ENCODE results near the gene TRMT61B. TPM values are rescaled to one million over a fixed set of nuclear protein-coding genes. Genes with fewer than 3 reads are reported as not detected.
A peak's percentile ranks its signal among the peaks of the same experiment; 100 is the strongest.

Gene TRMT61B
- total and polyA plus RNA-seq, 2 of the 13 experiments (the other 11 are each of a cell fraction or from before 2014, with no cell fraction given) = 19.7 to 23.5 TPM

- in situ Hi-C loops (cut with HindIII; ENCODE audit: extremely low pct_ligation_motif_present, low pct_unique_long_range_greater_than_20kb) (no loop called here), intact Hi-C loops (cut with micrococcal nuclease; ENCODE audit: unreplicated experiment) (no loop called here)
- Histone ChIP-seq H3K9ac (ENCODE audit: insufficient read depth, low read depth, low read length) (no peak overlapping the region), H3K27me3 (ENCODE audit: control insufficient read depth in 1 of 2, insufficient read depth in 2 of 2, low read length in 2 of 2) (no peaks in the 10 kb centered on the region), H3K9me3 (ENCODE audit: low read length) (no peaks in the 10 kb centered on the region), H3K27ac (ENCODE audit: extremely low read length, insufficient read depth, low read length) (no peak overlapping the region), H3K36me3 (replicated peaks in 1 of 2; ENCODE audit: control insufficient read depth in 1 of 2, insufficient read depth in 2 of 2, low read length in 2 of 2) (no peaks in the 10 kb centered on the region), H4K20me1 (ENCODE audit: insufficient read depth, low read length) (no peaks in the 10 kb centered on the region), H3K79me2 (ENCODE audit: insufficient read depth, low read length) (no peaks in the 10 kb centered on the region), H2AFZ (ENCODE audit: low read length) (no peak overlapping the region), H3K4me3 (replicated peaks in 1 of 3; ENCODE audit: insufficient read depth in 1 of 3, low read depth in 2 of 3, low read length in 3 of 3) (no peak overlapping the region), H3K4me2 (ENCODE audit: low read depth, low read length) (no peak overlapping the region), H3K4me1 (ENCODE audit: insufficient read depth, low read length) (no peaks in the 10 kb centered on the region; the same call in 1 of the 2 replicates)
- POLR2A ChIA-PET = no interaction called here
- CTCF ChIA-PET (ENCODE audit: low intra/inter-chr PET ratio, low total read pairs) = no interaction called here
- TF ChIP-seq ZNF572 (CRISPR knock-in tag; IDR thresholded peaks at IDR 0.05) = no peak
- TF ChIP-seq ZNF251 (CRISPR knock-in tag; IDR thresholded peaks at IDR 0.05) = no peak
- TF ChIP-seq SMAD9 (CRISPR knock-in tag; IDR thresholded peaks at IDR 0.05) = no peak
- no peak for TF ChIP-seq SMAD1 (CRISPR knock-in tag; IDR thresholded peaks at IDR 0.05; ENCODE audit: borderline replicate concordance, low read depth)
- no TSS peak for BruUV-seq (replicated peaks)
- no peak for DNase-seq (ENCODE audit: low spot score)
- no peak for FAIRE-seq
- ATAC-seq = no peak
- WGBS (ENCODE audit: low lambda C conversion rate) = 82% methylated on average over 3 of the region's 3 CpGs
Measured at GRCh38 chr2:28818053-28818452, 52.1 kb downstream of the TRMT61B start.

- no peaks in the 10 kb centered on the region for H3K79me2 ChIP-seq (ENCODE audit: insufficient read depth, low read length)
- H4K20me1 ChIP-seq (ENCODE audit: insufficient read depth, low read length) = no peaks in the 10 kb centered on the region
- WGBS (ENCODE audit: low lambda C conversion rate) = 97% methylated on average over 94 of the region's 97 CpGs
- FAIRE-seq (no peak), ATAC-seq (peak; percentile 29), DNase-seq (ENCODE audit: low spot score) (no peak)
- H3K4me2 ChIP-seq (ENCODE audit: low read depth, low read length) = no peak within 1 kb of the TSS
- intact Hi-C loops (cut with micrococcal nuclease; ENCODE audit: unreplicated experiment) (no loop called here), in situ Hi-C loops (cut with HindIII; ENCODE audit: extremely low pct_ligation_motif_present, low pct_unique_long_range_greater_than_20kb) (no loop called here)
- CTCF ChIA-PET (ENCODE audit: low intra/inter-chr PET ratio, low total read pairs) = no interaction called here
- H3K9ac ChIP-seq (ENCODE audit: insufficient read depth, low read depth, low read length) = no peak within 1 kb of the TSS
- H3K4me3 ChIP-seq (replicated peaks in 1 of 3; ENCODE audit: insufficient read depth in 1 of 3, low read depth in 2 of 3, low read length in 3 of 3) = no peak within 1 kb of the TSS
- POLR2A ChIA-PET = no interaction called here
- BruUV-seq (replicated peaks) = no TSS peak
- no peaks in the 10 kb centered on the region for H3K27me3 ChIP-seq (ENCODE audit: control insufficient read depth in 1 of 2, insufficient read depth in 2 of 2, low read length in 2 of 2)
- no peak for TF ChIP-seq U2AF1 (optimal IDR thresholded peaks at IDR 0.05; ENCODE audit: low read depth, low read length)
- TF ChIP-seq PATZ1 (CRISPR knock-in tag; IDR thresholded peaks at IDR 0.05) = no peak
- peak; percentile 68 for TF ChIP-seq RBM22 (optimal IDR thresholded peaks at IDR 0.05; ENCODE audit: low read length)
- TF ChIP-seq DNMT1 (CRISPR knock-in tag; IDR thresholded peaks at IDR 0.05) = peak; percentile 60; the same call in 1 of the 2 replicates
- peak; percentile 92 for TF ChIP-seq AGO2 (optimal IDR thresholded peaks at IDR 0.05; ENCODE audit: low read depth, low read length)
- TF ChIP-seq POLR2G (IDR thresholded peaks at IDR 0.05; ENCODE audit: low read depth, low read length) = peak; percentile 32; the same call in 1 of the 2 replicates
- H2AFZ ChIP-seq (ENCODE audit: low read length) = no peak within 1 kb of the TSS
- H3K27ac ChIP-seq (ENCODE audit: extremely low read length, insufficient read depth, low read length) = no peak within 1 kb of the TSS
- no peaks in the 10 kb centered on the region for H3K9me3 ChIP-seq (ENCODE audit: low read length)
- no peaks in the 10 kb centered on the region for H3K4me1 ChIP-seq (ENCODE audit: insufficient read depth, low read length)
- H3K36me3 ChIP-seq (replicated peaks in 1 of 2; ENCODE audit: control insufficient read depth in 1 of 2, insufficient read depth in 2 of 2, low read length in 2 of 2) = peaks cover 0 to under 1% of the 10 kb centered on the region in 2 experiments; a peak in 1 of 5 replicates
Measured at GRCh38 chr2:28810384-28811285, 59.5 kb downstream of the TRMT61B start, which contains the start of gene SPDYA. SPDYA (plus strand) TSS chr2:28810834; CDS start chr2:28816015, 5,181 bp downstream.
